Adipocyte (in vitro differentiated cells): ENCODE data around the gene TBC1D13.
"Not testable (repeated sequence)": the region's sequence is repeated elsewhere in the genome, so short reads cannot be mapped to it uniquely, and the experiment has no call there.

Source experiments
- DNase-seq: peaks from one replicate; pipeline ENCODE4 v3.0.0-alpha.2; 2015; ENCODE audit warnings: low read depth
- H3K27me3 ChIP-seq: replicated peaks from 2 replicates; pipeline ENCODE4 v1.7.0; 2013; ENCODE audit warnings: mild to moderate bottlenecking, low read length, moderate library complexity; ENCODE audit not compliant: control insufficient read depth, insufficient read depth
- H3K36me3 ChIP-seq: 2 replicates; pipeline ENCODE4 v1.7.0; 2013; ENCODE audit warnings: low read length, mild to moderate bottlenecking, moderate library complexity; ENCODE audit not compliant: control insufficient read depth, insufficient read depth, severe bottlenecking
- H3K4me1 ChIP-seq: 2 replicates; pipeline ENCODE4 v1.7.0; 2013; ENCODE audit warnings: mild to moderate bottlenecking, low read length, moderate library complexity; ENCODE audit not compliant: control insufficient read depth, insufficient read depth
- H3K4me3 ChIP-seq: 2 replicates; pipeline ENCODE4 v1.7.0; 2013; ENCODE audit warnings: mild to moderate bottlenecking, low read length, moderate library complexity
- H3K9ac ChIP-seq: 2 replicates; pipeline ENCODE4 v1.7.0; 2013; ENCODE audit warnings: mild to moderate bottlenecking, low read length, moderate library complexity
- H3K9me3 ChIP-seq: 2 replicates; pipeline ENCODE4 v1.7.0; 2013; ENCODE audit warnings: mild to moderate bottlenecking, low read length, moderate library complexity; ENCODE audit not compliant: control insufficient read depth

The TBC1D13 gene

GRCh38 chr9:128858476-128858875, 71.4 kb downstream of the TBC1D13 start:
- H3K27me3 ChIP-seq, H3K4me3 ChIP-seq, H3K9ac ChIP-seq, H3K36me3 ChIP-seq, DNase-seq, H3K9me3 ChIP-seq: not testable (repeated sequence)
- H3K4me1 ChIP-seq, result peaks cover 11% of the 10 kb centered on the region
